ENCODE measurements around the gene DYNLT2B.

Gene DYNLT2B

DNA sequence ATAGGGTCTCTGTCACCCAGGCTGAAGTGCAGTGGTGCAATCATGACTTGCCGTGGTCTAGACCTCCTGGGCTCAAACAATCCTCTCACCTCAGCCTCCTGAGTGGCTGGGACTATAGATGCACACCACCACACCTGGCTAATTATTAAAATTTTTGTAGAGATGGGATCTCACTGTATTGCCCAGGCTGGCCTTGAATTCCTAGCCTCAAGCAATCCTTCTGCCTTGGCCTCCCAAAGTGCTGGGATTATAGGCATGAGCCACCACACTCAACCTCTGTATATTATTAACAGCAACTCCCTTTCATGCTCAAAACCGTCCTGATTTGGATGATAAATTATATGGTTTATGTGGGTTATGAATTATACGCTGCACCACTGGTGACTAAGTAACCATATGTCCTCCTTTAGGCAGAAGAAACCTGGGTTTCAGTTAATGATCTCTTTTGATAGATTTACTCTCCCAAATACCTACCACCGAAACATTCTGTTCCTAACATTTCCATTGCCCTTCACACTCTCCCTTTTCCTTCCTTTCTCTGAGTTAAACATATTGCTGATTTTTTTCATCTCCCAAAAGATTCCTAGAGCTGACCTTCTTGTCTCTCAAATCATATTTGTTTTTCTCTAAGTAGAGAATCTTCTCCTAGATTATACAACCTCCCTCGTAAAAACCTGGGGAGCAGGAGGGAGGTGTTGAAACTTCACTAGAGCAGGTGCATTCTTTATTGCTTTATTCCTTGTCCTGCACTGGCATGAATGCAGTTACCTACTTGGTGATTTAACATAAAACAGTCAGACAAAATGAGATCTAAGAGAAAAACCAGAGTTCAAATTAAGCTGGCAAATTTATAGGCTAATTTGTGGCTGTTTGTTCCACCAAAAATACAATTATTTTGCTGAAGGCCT lies 63.4 kb downstream of the DYNLT2B start:
- TF ChIP-seq NFIC (IDR thresholded peaks at IDR 0.05) (no peak), ZBTB7A (IDR thresholded peaks at IDR 0.05; ENCODE audit: low read depth) (no peak), EP300 (IDR thresholded peaks at IDR 0.05; ENCODE audit: borderline replicate concordance) (no peak), FOXM1 (IDR thresholded peaks at IDR 0.05; ENCODE audit: borderline replicate concordance, low read depth) (no peak), TAF1 (IDR thresholded peaks at IDR 0.05; ENCODE audit: low read depth) (no peak), TEAD4 (IDR thresholded peaks at IDR 0.05) (no peak), TCF12 (IDR thresholded peaks at IDR 0.05; ENCODE audit: low read depth) (no peak), EGR1 (IDR thresholded peaks at IDR 0.05) (no peak), CEBPB (IDR thresholded peaks at IDR 0.05) (no peak), RAD21 (IDR thresholded peaks at IDR 0.05; ENCODE audit: low read depth) (no peak), USF1 (IDR thresholded peaks at IDR 0.05) (no peak), YY1 (IDR thresholded peaks at IDR 0.05; ENCODE audit: low read depth) (no peak), CREB1 (IDR thresholded peaks at IDR 0.05; ENCODE audit: low read depth) (no peak)
- TF ChIP-seq, protein P1, sequence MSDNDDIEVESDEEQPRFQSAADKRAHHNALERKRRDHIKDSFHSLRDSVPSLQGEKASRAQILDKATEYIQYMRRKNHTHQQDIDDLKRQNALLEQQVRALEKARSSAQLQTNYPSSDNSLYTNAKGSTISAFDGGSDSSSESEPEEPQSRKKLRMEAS (IDR thresholded peaks at IDR 0.05) = no peak
- TF ChIP-seq, protein P2, sequence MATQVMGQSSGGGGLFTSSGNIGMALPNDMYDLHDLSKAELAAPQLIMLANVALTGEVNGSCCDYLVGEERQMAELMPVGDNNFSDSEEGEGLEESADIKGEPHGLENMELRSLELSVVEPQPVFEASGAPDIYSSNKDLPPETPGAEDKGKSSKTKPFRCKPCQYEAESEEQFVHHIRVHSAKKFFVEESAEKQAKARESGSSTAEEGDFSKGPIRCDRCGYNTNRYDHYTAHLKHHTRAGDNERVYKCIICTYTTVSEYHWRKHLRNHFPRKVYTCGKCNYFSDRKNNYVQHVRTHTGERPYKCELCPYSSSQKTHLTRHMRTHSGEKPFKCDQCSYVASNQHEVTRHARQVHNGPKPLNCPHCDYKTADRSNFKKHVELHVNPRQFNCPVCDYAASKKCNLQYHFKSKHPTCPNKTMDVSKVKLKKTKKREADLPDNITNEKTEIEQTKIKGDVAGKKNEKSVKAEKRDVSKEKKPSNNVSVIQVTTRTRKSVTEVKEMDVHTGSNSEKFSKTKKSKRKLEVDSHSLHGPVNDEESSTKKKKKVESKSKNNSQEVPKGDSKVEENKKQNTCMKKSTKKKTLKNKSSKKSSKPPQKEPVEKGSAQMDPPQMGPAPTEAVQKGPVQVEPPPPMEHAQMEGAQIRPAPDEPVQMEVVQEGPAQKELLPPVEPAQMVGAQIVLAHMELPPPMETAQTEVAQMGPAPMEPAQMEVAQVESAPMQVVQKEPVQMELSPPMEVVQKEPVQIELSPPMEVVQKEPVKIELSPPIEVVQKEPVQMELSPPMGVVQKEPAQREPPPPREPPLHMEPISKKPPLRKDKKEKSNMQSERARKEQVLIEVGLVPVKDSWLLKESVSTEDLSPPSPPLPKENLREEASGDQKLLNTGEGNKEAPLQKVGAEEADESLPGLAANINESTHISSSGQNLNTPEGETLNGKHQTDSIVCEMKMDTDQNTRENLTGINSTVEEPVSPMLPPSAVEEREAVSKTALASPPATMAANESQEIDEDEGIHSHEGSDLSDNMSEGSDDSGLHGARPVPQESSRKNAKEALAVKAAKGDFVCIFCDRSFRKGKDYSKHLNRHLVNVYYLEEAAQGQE (IDR thresholded peaks at IDR 0.05; ENCODE audit: low read depth) = no peak

DNA sequence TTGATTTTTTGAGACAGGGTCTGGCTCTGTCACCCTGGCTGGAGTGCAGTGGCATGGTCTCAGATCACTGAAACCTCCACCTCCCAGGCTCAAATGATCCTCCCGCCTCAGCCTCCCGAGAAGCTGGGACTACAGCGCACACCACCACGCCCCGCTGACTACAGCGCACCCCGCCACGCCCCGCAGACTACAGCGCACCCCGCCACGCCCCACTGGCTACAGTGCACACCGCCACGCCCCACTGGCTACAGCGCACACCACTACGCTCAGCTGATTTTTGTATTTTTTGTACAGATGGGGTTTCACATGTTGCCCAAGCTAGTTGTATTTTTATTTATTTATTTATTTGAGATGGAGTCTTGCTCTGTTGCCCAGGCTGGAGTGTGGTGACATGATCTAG lies 66.1 kb downstream of the DYNLT2B start:
- TF ChIP-seq RAD21 (IDR thresholded peaks at IDR 0.05; ENCODE audit: low read depth) = no peak
- TF ChIP-seq, protein P1 (IDR thresholded peaks at IDR 0.05) = no peak
- TF ChIP-seq EGR1 (IDR thresholded peaks at IDR 0.05) = no peak
- TF ChIP-seq TCF12 (IDR thresholded peaks at IDR 0.05; ENCODE audit: low read depth) = no peak
- no peak for TF ChIP-seq NFIC (IDR thresholded peaks at IDR 0.05)
- TF ChIP-seq FOXM1 (IDR thresholded peaks at IDR 0.05; ENCODE audit: borderline replicate concordance, low read depth) = no peak
- TF ChIP-seq EP300 (IDR thresholded peaks at IDR 0.05; ENCODE audit: borderline replicate concordance) = no peak
- no peak for TF ChIP-seq ZBTB7A (IDR thresholded peaks at IDR 0.05; ENCODE audit: low read depth)
- no peak for TF ChIP-seq TAF1 (IDR thresholded peaks at IDR 0.05; ENCODE audit: low read depth)
- TF ChIP-seq, protein P2 (IDR thresholded peaks at IDR 0.05; ENCODE audit: low read depth) = no peak
- no peak for TF ChIP-seq YY1 (IDR thresholded peaks at IDR 0.05; ENCODE audit: low read depth)
- no peak for TF ChIP-seq CEBPB (IDR thresholded peaks at IDR 0.05)
- no peak for TF ChIP-seq TEAD4 (IDR thresholded peaks at IDR 0.05)
- TF ChIP-seq USF1 (IDR thresholded peaks at IDR 0.05) = no peak

DNA sequence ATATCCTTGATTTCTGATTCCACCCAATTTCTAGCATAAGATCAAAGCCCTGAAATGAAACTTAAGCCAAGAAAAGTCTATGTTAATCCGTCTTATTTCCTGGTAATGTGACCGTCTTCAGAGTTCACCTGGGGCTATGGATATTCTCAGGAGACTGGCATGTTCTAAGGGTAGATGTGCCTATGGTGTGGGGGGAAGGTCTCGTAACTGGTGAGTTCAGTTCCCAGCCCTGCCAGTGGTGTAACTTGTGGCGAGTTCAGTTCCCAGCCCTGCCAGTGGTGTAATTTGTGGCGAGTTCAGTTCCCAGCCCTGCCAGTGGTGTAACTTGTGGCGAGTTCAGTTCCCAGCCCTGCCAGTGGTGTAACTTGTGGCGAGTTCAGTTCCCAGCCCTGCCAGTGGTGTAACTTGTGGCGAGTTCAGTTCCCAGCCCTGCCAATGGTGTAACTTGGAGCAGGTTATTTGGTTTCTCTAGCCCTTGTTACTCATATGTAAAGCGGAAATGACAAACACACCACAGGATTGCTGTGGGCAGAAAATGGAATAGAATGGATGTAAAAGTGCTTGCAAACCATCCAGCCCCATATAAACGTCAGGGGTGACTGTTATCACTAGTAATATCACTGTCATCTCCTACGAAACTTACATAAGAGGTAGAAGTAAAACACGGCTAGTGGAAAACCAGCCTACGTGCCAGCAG lies 71.3 kb downstream of the DYNLT2B start:
- TF ChIP-seq FOXM1 (IDR thresholded peaks at IDR 0.05; ENCODE audit: borderline replicate concordance, low read depth) = no peak
- TF ChIP-seq USF1 (IDR thresholded peaks at IDR 0.05) = no peak
- no peak for TF ChIP-seq TAF1 (IDR thresholded peaks at IDR 0.05; ENCODE audit: low read depth)
- no peak for TF ChIP-seq CREB1 (IDR thresholded peaks at IDR 0.05; ENCODE audit: low read depth)
- TF ChIP-seq EP300 (IDR thresholded peaks at IDR 0.05; ENCODE audit: borderline replicate concordance) = no peak
- TF ChIP-seq, protein P2 (IDR thresholded peaks at IDR 0.05; ENCODE audit: low read depth) = no peak
- TF ChIP-seq TCF12 (IDR thresholded peaks at IDR 0.05; ENCODE audit: low read depth) = no peak
- no peak for TF ChIP-seq NFIC (IDR thresholded peaks at IDR 0.05)
- TF ChIP-seq, protein P1 (IDR thresholded peaks at IDR 0.05) = no peak
- no peak for TF ChIP-seq RAD21 (IDR thresholded peaks at IDR 0.05; ENCODE audit: low read depth)
- TF ChIP-seq YY1 (IDR thresholded peaks at IDR 0.05; ENCODE audit: low read depth) = no peak
- no peak for TF ChIP-seq ZBTB7A (IDR thresholded peaks at IDR 0.05; ENCODE audit: low read depth)
- TF ChIP-seq TEAD4 (IDR thresholded peaks at IDR 0.05) = no peak
- TF ChIP-seq EGR1 (IDR thresholded peaks at IDR 0.05) = no peak
- TF ChIP-seq CEBPB (IDR thresholded peaks at IDR 0.05) = no peak
